ENCODE data around the gene DNAJC1.

DNAJC1 gene

GRCh38 chr10:21756707-21757106 lies 246.8 kb downstream of the DNAJC1 start:
- Histone ChIP-seq H2BK15ac (ENCODE audit: low read length) (no peak overlapping the region), H2AK5ac (ENCODE audit: low read depth, low read length) (peak overlapping the region; percentile 81), H3K79me1 (ENCODE audit: low read depth, low read length) (no peaks in the 10 kb centered on the region), H3K4ac (ENCODE audit: low read length) (no peak overlapping the region), H3K23ac (ENCODE audit: low read depth, low read length, poor library complexity) (no peak overlapping the region), H3K4me1 (ENCODE audit: control insufficient read depth in 2 of 2, insufficient read depth in 1 of 2, low read depth in 1 of 2, low read length in 2 of 2) (peaks cover 0 to 9% of the 10 kb centered on the region in 2 donors), H3K27ac (replicated peaks; ENCODE audit: low read length) (no peak overlapping the region), H2BK120ac (ENCODE audit: low read depth, low read length) (no peak overlapping the region), H3K4me3 (ENCODE audit: low read length in 2 of 2) (no peak overlapping the region), H3K9me3 (replicated peaks in 1 of 2; ENCODE audit: control insufficient read depth in 2 of 2, insufficient read depth in 1 of 2, low read depth in 1 of 2, low read length in 2 of 2) (no peaks in the 10 kb centered on the region), H2BK12ac (ENCODE audit: low read length) (no peak overlapping the region), H3K4me2 (ENCODE audit: insufficient read depth, low read length, poor library complexity, severe bottlenecking) (no peak overlapping the region), H4K8ac (ENCODE audit: low read depth, low read length) (no peak overlapping the region), H2AFZ (ENCODE audit: low read length) (no peak overlapping the region), H2BK5ac (ENCODE audit: low read length) (no peak overlapping the region), H3K27me3 (ENCODE audit: control insufficient read depth in 3 of 3, insufficient read depth in 3 of 3, low read depth in 1 of 3, low read length in 3 of 3) (no peaks in the 10 kb centered on the region), H3K14ac (ENCODE audit: low read length) (no peak overlapping the region), H3K18ac (ENCODE audit: low read length) (peak overlapping the region; percentile 35), H4K91ac (ENCODE audit: low read depth, low read length, poor library complexity) (no peak overlapping the region), H3K9ac (ENCODE audit: low read depth, low read length, poor library complexity) (peak overlapping the region; percentile 30), H3K36me3 (replicated peaks in 1 of 2; ENCODE audit: control insufficient read depth in 2 of 2, insufficient read depth in 2 of 2, low read length in 2 of 2) (peaks cover 0 to 90% of the 10 kb centered on the region in 2 donors)
- no peak for DNase-seq (ENCODE audit: low spot score)
- no CpG with 5 or more reads among the region's 12 CpGs for WGBS, 2 donors (ENCODE audit: extremely low coverage in 2 of 2, insufficient read length in 2 of 2, insufficient replicate concordance in 1 of 2)

- H3K27ac ChIP-seq (replicated peaks; ENCODE audit: low read length), result no peak overlapping the region
- no peak overlapping the region for H2BK120ac ChIP-seq (ENCODE audit: low read depth, low read length)
- H2BK12ac ChIP-seq (ENCODE audit: low read length), result no peak overlapping the region
- no peak overlapping the region for H3K4me3 ChIP-seq (ENCODE audit: low read length in 2 of 2)
- no peak for DNase-seq (ENCODE audit: low spot score)
- H3K9me3 ChIP-seq (replicated peaks in 1 of 2; ENCODE audit: control insufficient read depth in 2 of 2, insufficient read depth in 1 of 2, low read depth in 1 of 2, low read length in 2 of 2), result no peaks in the 10 kb centered on the region
- no peaks in the 10 kb centered on the region for H3K79me1 ChIP-seq (ENCODE audit: low read depth, low read length)
- H2AFZ ChIP-seq (ENCODE audit: low read length), result no peak overlapping the region
- peaks cover 0 to 13% of the 10 kb centered on the region in 2 donors for H3K4me1 ChIP-seq (ENCODE audit: control insufficient read depth in 2 of 2, insufficient read depth in 1 of 2, low read depth in 1 of 2, low read length in 2 of 2)
- peak overlapping the region; percentile 73 for H3K9ac ChIP-seq (ENCODE audit: low read depth, low read length, poor library complexity)
- no peak overlapping the region for H2BK5ac ChIP-seq (ENCODE audit: low read length)
- no peaks in the 10 kb centered on the region for H3K27me3 ChIP-seq (ENCODE audit: control insufficient read depth in 3 of 3, insufficient read depth in 3 of 3, low read depth in 1 of 3, low read length in 3 of 3)
- WGBS, 2 donors (ENCODE audit: extremely low coverage in 2 of 2, insufficient read length in 2 of 2, insufficient replicate concordance in 1 of 2), result no CpG with 5 or more reads among the region's 10 CpGs
- H3K36me3 ChIP-seq (replicated peaks in 1 of 2; ENCODE audit: control insufficient read depth in 2 of 2, insufficient read depth in 2 of 2, low read length in 2 of 2), result peaks cover 0 to 74% of the 10 kb centered on the region in 2 donors
- no peak overlapping the region for H3K4ac ChIP-seq (ENCODE audit: low read length)
- no peak overlapping the region for H4K8ac ChIP-seq (ENCODE audit: low read depth, low read length)
- no peak overlapping the region for H3K4me2 ChIP-seq (ENCODE audit: insufficient read depth, low read length, poor library complexity, severe bottlenecking)
- no peak overlapping the region for H3K23ac ChIP-seq (ENCODE audit: low read depth, low read length, poor library complexity)
- peak overlapping the region; percentile 91 for H3K14ac ChIP-seq (ENCODE audit: low read length)
- no peak overlapping the region for H4K91ac ChIP-seq (ENCODE audit: low read depth, low read length, poor library complexity)
- H3K18ac ChIP-seq (ENCODE audit: low read length), result peak overlapping the region; percentile 24
- no peak overlapping the region for H2BK15ac ChIP-seq (ENCODE audit: low read length)
- H2AK5ac ChIP-seq (ENCODE audit: low read depth, low read length), result no peak overlapping the region
Measured at GRCh38 chr10:21754410-21755011, 249.0 kb downstream of the DNAJC1 start.

- Histone ChIP-seq H4K91ac (ENCODE audit: low read depth, low read length, poor library complexity) (peak overlapping the region; percentile 74), H3K4me3 (ENCODE audit: low read length in 2 of 2) (no peak overlapping the region), H2BK5ac (ENCODE audit: low read length) (no peak overlapping the region), H3K27ac (replicated peaks; ENCODE audit: low read length) (no peak overlapping the region), H2BK12ac (ENCODE audit: low read length) (no peak overlapping the region), H3K27me3 (ENCODE audit: control insufficient read depth in 3 of 3, insufficient read depth in 3 of 3, low read depth in 1 of 3, low read length in 3 of 3) (no peaks in the 10 kb centered on the region), H3K23ac (ENCODE audit: low read depth, low read length, poor library complexity) (no peak overlapping the region), H2AFZ (ENCODE audit: low read length) (no peak overlapping the region), H2AK5ac (ENCODE audit: low read depth, low read length) (peak overlapping the region; percentile 93), H3K36me3 (replicated peaks in 1 of 2; ENCODE audit: control insufficient read depth in 2 of 2, insufficient read depth in 2 of 2, low read length in 2 of 2) (peaks cover 0 to 73% of the 10 kb centered on the region in 2 donors), H4K8ac (ENCODE audit: low read depth, low read length) (no peak overlapping the region), H2BK120ac (ENCODE audit: low read depth, low read length) (no peak overlapping the region), H3K4me1 (ENCODE audit: control insufficient read depth in 2 of 2, insufficient read depth in 1 of 2, low read depth in 1 of 2, low read length in 2 of 2) (peaks cover 0 to 13% of the 10 kb centered on the region in 2 donors), H3K9ac (ENCODE audit: low read depth, low read length, poor library complexity) (peak overlapping the region; percentile 30), H3K9me3 (replicated peaks in 1 of 2; ENCODE audit: control insufficient read depth in 2 of 2, insufficient read depth in 1 of 2, low read depth in 1 of 2, low read length in 2 of 2) (no peaks in the 10 kb centered on the region), H3K14ac (ENCODE audit: low read length) (no peak overlapping the region), H3K4me2 (ENCODE audit: insufficient read depth, low read length, poor library complexity, severe bottlenecking) (no peak overlapping the region), H3K79me1 (ENCODE audit: low read depth, low read length) (no peaks in the 10 kb centered on the region), H3K4ac (ENCODE audit: low read length) (no peak overlapping the region), H3K18ac (ENCODE audit: low read length) (no peak overlapping the region), H2BK15ac (ENCODE audit: low read length) (no peak overlapping the region)
- DNase-seq (ENCODE audit: low spot score), result no peak
- no CpG with 5 or more reads among the region's 18 CpGs for WGBS, 2 donors (ENCODE audit: extremely low coverage in 2 of 2, insufficient read length in 2 of 2, insufficient replicate concordance in 1 of 2)
Measured at GRCh38 chr10:21753497-21754270, 249.8 kb downstream of the DNAJC1 start.
